BE2C (cell line): Measurements from ENCODE around the gene UAP1. TPM values are rescaled to one million over a fixed set of nuclear protein-coding genes. Genes with fewer than 3 reads are reported as not detected.

Source experiments
- DNase-seq: peaks from one replicate; pipeline ENCODE4 v3.0.0-alpha.2; 2020
- H3K27me3 ChIP-seq: fragments of 250-450 bp; sonication (Bioruptor Pico); 2 replicates; pipeline ENCODE4 v1.5.1; 2020; ENCODE audit warnings: mild to moderate bottlenecking
- H3K36me3 ChIP-seq: fragments of 250-450 bp; sonication (Bioruptor Pico); 2 replicates; pipeline ENCODE4 v1.5.1; 2020; ENCODE audit warnings: mild to moderate bottlenecking
- H3K4me1 ChIP-seq: fragments of 250-450 bp; sonication (Bioruptor Pico); 2 replicates; pipeline ENCODE4 v1.5.1; 2020
- H3K4me3 ChIP-seq: 2 replicates; pipeline ENCODE4 v1.5.1; 2011; ENCODE audit warnings: low read depth, low read length
- H3K9me3 ChIP-seq: fragments of 250-450 bp; sonication (Bioruptor Pico); 2 replicates; pipeline ENCODE4 v1.5.1; 2020
- CTCF ChIP-seq: IDR thresholded peaks from 2 replicates; pipeline ENCODE4 v1.5.1; 2012; ENCODE audit warnings: mild to moderate bottlenecking, low read depth, low read length
- polyA plus RNA-seq: library from polyadenylated mRNA; unstranded; fragments of >200 nt; gene quantifications from one replicate; pipeline ENCODE4 v1.2.1, GENCODE V29; 2012; ENCODE audit warnings: low read depth, missing spikeins; ENCODE audit not compliant: insufficient read length, insufficient read depth

Gene UAP1
- polyA plus RNA-seq: 10.7 TPM

DNA sequence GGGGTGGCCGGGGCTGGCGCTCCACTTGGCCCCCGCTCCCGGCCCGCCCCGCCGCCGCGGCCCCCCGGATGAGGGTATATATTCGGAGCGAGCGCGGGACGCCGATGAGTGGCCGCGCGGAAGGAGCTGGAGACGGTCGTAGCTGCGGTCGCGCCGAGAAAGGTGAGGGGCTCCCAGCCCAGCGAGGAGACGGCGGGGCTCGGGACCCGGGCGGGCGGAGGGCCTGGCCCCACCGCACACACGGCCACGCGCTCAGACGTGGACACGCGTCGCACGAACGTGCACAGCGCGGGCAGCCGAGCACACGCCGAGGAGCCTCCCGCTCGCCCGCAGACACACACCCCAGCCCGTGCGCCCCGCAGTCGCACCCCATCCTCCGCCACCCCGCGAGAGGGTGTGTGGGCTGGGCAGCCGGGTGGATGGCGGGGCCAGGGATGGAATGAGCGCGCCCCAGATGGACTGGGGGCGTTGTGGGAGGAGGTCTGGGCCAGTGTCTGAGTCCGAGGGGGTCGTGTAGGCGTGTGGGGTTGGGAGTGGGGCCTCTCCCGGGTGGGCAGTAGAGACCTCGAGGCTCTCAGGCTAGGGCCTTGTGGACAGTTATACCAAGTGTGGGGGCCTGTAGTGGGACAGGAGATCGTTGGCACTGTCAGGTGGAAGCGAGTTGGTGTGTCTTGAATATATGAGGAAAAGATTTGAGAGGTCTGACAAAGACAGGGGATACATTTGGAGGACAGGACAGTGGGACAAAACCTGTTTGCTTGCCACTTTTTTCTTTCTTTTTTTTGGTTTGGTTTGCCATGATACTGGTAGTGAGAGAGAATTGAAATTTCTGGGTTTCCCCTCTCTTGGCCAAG lies at the start of gene UAP1:
Gene UAP1 (plus strand): TSS at position 107 of the 854 bp plus-strand sequence. CDS start 4,347 bp downstream, outside the sequence.
- TF ChIP-seq CTCF: no peak
- Histone ChIP-seq H3K9me3 (no peaks in the 10 kb centered on the region), H3K4me1 (no peaks in the 10 kb centered on the region), H3K36me3 (peaks cover 2% of the 10 kb centered on the region; the same call in 1 of the 2 replicates), H3K27me3 (no peaks in the 10 kb centered on the region), H3K4me3 (peak within 1 kb of the TSS; percentile 85)
- no peak for DNase-seq

DNA sequence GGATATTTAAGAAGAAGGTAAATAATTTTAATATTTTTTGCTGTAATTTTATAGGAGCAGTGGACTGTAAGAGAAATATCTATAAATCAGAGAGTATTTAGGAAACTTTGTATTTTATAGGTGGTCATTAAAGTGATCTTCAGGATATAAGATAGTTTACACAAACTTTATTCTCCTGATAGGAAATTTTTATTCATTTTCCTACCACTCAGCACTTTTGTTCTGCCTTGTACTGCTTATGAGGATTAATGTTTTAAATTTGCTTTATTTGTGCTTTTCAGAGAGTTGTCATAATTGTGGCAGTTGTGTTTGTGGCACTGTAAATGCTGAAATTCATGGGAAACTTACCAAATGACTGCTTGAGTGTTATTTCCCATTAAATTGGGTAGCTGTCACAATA lies 34.2 kb upstream of the UAP1 start:
- H3K9me3 ChIP-seq: no peaks in the 10 kb centered on the region

GRCh38 chr1:162530307-162530987 lies 31.1 kb upstream of the UAP1 start:
- Histone ChIP-seq H3K27me3 (no peaks in the 10 kb centered on the region), H3K4me3 (no peak overlapping the region), H3K36me3 (peaks cover 3% of the 10 kb centered on the region; the same call in 1 of the 2 replicates), H3K4me1 (no peaks in the 10 kb centered on the region), H3K9me3 (no peaks in the 10 kb centered on the region)
- TF ChIP-seq CTCF: no peak
- DNase-seq: no peak

More for the DNA sequence above, 34.2 kb upstream of the UAP1 start:
- no peak for DNase-seq
- no peaks in the 10 kb centered on the region for H3K4me1 ChIP-seq
- H3K4me3 ChIP-seq: no peak overlapping the region
- TF ChIP-seq CTCF: no peak
- H3K27me3 ChIP-seq: no peaks in the 10 kb centered on the region
- peaks cover 15% of the 10 kb centered on the region for H3K36me3 ChIP-seq

GRCh38 chr1:162530988-162531319 lies 30.6 kb upstream of the UAP1 start:
- H3K4me1 ChIP-seq: no peaks in the 10 kb centered on the region
- no peak for TF ChIP-seq CTCF
- peaks cover 3% of the 10 kb centered on the region; the same call in 1 of the 2 replicates for H3K36me3 ChIP-seq
- no peak overlapping the region for H3K4me3 ChIP-seq
- H3K27me3 ChIP-seq: no peaks in the 10 kb centered on the region
- no peak for DNase-seq
- no peaks in the 10 kb centered on the region for H3K9me3 ChIP-seq

GRCh38 chr1:162535501-162535900 lies 26.0 kb upstream of the UAP1 start:
- no peak overlapping the region for H3K4me3 ChIP-seq
- DNase-seq: no peak
- H3K27me3 ChIP-seq: no peaks in the 10 kb centered on the region
- no peak for TF ChIP-seq CTCF
- H3K9me3 ChIP-seq: no peaks in the 10 kb centered on the region
- H3K4me1 ChIP-seq: no peaks in the 10 kb centered on the region
- H3K36me3 ChIP-seq: no peaks in the 10 kb centered on the region

GRCh38 chr1:162536511-162536910 lies 25.0 kb upstream of the UAP1 start:
- no peak for TF ChIP-seq CTCF
- Histone ChIP-seq H3K9me3 (no peaks in the 10 kb centered on the region), H3K4me1 (no peaks in the 10 kb centered on the region), H3K27me3 (no peaks in the 10 kb centered on the region), H3K36me3 (no peaks in the 10 kb centered on the region), H3K4me3 (no peak overlapping the region)
- DNase-seq: no peak
